Urinary bladder (tissue), 4 donors: ENCODE measurements around the gene OR2M4. TPM values are rescaled to one million over a fixed set of nuclear protein-coding genes. Genes with fewer than 3 reads are reported as not detected.

ENCODE experiments used
- DNase-seq: peaks from one replicate; pipeline ENCODE4 v3.0.0-alpha.2; 2015; ENCODE audit errors: extremely low spot score
- H3K27ac ChIP-seq: one replicate; pipeline ENCODE4 v1.5.1; 2013; ENCODE audit warnings: low read depth, mild to moderate bottlenecking, moderate library complexity
- H3K36me3 ChIP-seq: one replicate; pipeline ENCODE4 v1.6.1; 2013; ENCODE audit warnings: mild to moderate bottlenecking, moderate library complexity; ENCODE audit not compliant: insufficient read depth
- H3K4me1 ChIP-seq: one replicate; pipeline ENCODE4 v1.6.1; 2013; ENCODE audit warnings: mild to moderate bottlenecking, moderate library complexity; ENCODE audit not compliant: insufficient read depth
- H3K4me3 ChIP-seq: one replicate; pipeline ENCODE4 v1.5.1; 2013; ENCODE audit warnings: low read depth, low read length
- WGBS: extraction: QIAGEN DNeasy Blood & Tissue Kit; methylation state at CpG from one replicate; pipeline ENCODE4 v1.1.7; 2013; 5-methylcytosine and 5-hydroxymethylcytosine counted together
- polyA plus RNA-seq: library from polyadenylated mRNA; stranded (reverse); fragments of 200-250 nt; gene quantifications from one replicate; pipeline ENCODE4 v1.2.3, GENCODE V29; 2013
- total RNA-seq: library from RNA; depleted of rRNA; stranded (reverse); fragments of >200 nt; gene quantifications from one replicate; pipeline ENCODE4 v1.2.3, GENCODE V29; 2014
- donor health status: healthy with polysubstance abuse.
- donor health status: healthy.

OR2M4 gene
- total and polyA plus RNA-seq, 2 donors: not detected

GRCh38 chr1:248277876-248278275 is 46.7 kb downstream of the OR2M4 start, which contains the start of gene OR2T33:
Gene OR2T33 (minus strand): TSS chr1:248277976. CDS start chr1:248273814, 4,162 bp downstream.
- 45% methylated on average over 1 of the region's 1 CpG for WGBS
- no peak for DNase-seq
- Histone ChIP-seq H3K4me3 (no peak within 1 kb of the TSS), H3K36me3 (no peaks in the 10 kb centered on the region), H3K27ac (no peak within 1 kb of the TSS), H3K4me1 (no peaks in the 10 kb centered on the region)

- no peak overlapping the region for H3K27ac ChIP-seq
- H3K4me3 ChIP-seq: no peak overlapping the region
- WGBS: 49% methylated on average over 6 of the region's 6 CpGs
- no peaks in the 10 kb centered on the region for H3K36me3 ChIP-seq
- no peak for DNase-seq
- no peaks in the 10 kb centered on the region for H3K4me1 ChIP-seq
Measured at GRCh38 chr1:248288391-248288790, 57.2 kb downstream of the OR2M4 start.

Other genes starting within 250 kb of the OR2M4 start
- gene OR2L5, start 217.8 kb upstream of the OR2M4 start, total RNA-seq: not detected
- gene OR2L5, start 217.8 kb upstream of the OR2M4 start, polyA plus RNA-seq: not detected
- gene OR2L2, start 201.3 kb upstream of the OR2M4 start, total RNA-seq: 0.11 TPM
- gene OR2L2, start 201.3 kb upstream of the OR2M4 start, polyA plus RNA-seq: 0.01 TPM
- gene OR2L3, start 184.6 kb upstream of the OR2M4 start, total RNA-seq: not detected
- gene OR2L3, start 184.6 kb upstream of the OR2M4 start, polyA plus RNA-seq: not detected
- gene OR2L13, start 136.2 kb upstream of the OR2M4 start, total RNA-seq: not detected
- gene OR2L13, start 136.2 kb upstream of the OR2M4 start, polyA plus RNA-seq: 0.04 TPM
- gene OR2M5, start 86.3 kb upstream of the OR2M4 start, total RNA-seq: not detected
- gene OR2M5, start 86.3 kb upstream of the OR2M4 start, polyA plus RNA-seq: not detected
- gene OR2M2, start 56.6 kb upstream of the OR2M4 start, total RNA-seq: not detected
- gene OR2M2, start 56.6 kb upstream of the OR2M4 start, polyA plus RNA-seq: not detected
- gene OR2M3, start 34.2 kb upstream of the OR2M4 start, total RNA-seq: not detected
- gene OR2M3, start 34.2 kb upstream of the OR2M4 start, polyA plus RNA-seq: not detected
- gene OR2T33, start 46.6 kb downstream of the OR2M4 start, total RNA-seq: not detected
- not detected for gene OR2T33, start 46.6 kb downstream of the OR2M4 start, polyA plus RNA-seq
- not detected for gene OR2T12, start 72.0 kb downstream of the OR2M4 start, total RNA-seq
- not detected for gene OR2T12, start 72.0 kb downstream of the OR2M4 start, polyA plus RNA-seq
- gene OR2M7, start 93.2 kb downstream of the OR2M4 start, total RNA-seq: not detected
- gene OR2M7, start 93.2 kb downstream of the OR2M4 start, polyA plus RNA-seq: not detected
- gene OR14C36, start 117.4 kb downstream of the OR2M4 start, total RNA-seq: not detected
- not detected for gene OR14C36, start 117.4 kb downstream of the OR2M4 start, polyA plus RNA-seq
- gene OR2T4, start 130.2 kb downstream of the OR2M4 start, total RNA-seq: not detected
- gene OR2T4, start 130.2 kb downstream of the OR2M4 start, polyA plus RNA-seq: not detected
- not detected for gene OR2T6, start 144.3 kb downstream of the OR2M4 start, total RNA-seq
- gene OR2T6, start 144.3 kb downstream of the OR2M4 start, polyA plus RNA-seq: not detected
- not detected for gene OR2T1, start 171.6 kb downstream of the OR2M4 start, total RNA-seq
- gene OR2T1, start 171.6 kb downstream of the OR2M4 start, polyA plus RNA-seq: not detected
- gene OR2T2, start 214.2 kb downstream of the OR2M4 start, total RNA-seq: not detected
- not detected for gene OR2T2, start 214.2 kb downstream of the OR2M4 start, polyA plus RNA-seq
- gene OR2T3, start 241.9 kb downstream of the OR2M4 start, total RNA-seq: not detected
- gene OR2T3, start 241.9 kb downstream of the OR2M4 start, polyA plus RNA-seq: not detected